Lung microvascular endothelial cell (primary cell): ENCODE measurements around the gene PCNX3. TPM values are rescaled to one million over a fixed set of nuclear protein-coding genes. Genes with fewer than 3 reads are reported as not detected.
A peak's percentile ranks its signal among the peaks of the same experiment; 100 is the strongest.

Source experiments
- DNase-seq, 2 donors: peaks; one replicate each; pipeline versions ENCODE4 v3.0.0 to v3.0.0-alpha.2; 2010; ENCODE audit warnings: low read depth in 2 of 2
- total RNA-seq: library from RNA; depleted of rRNA; stranded (reverse); fragments of >200 nt; gene quantifications from 2 replicates; pipeline ENCODE4 v1.2.1, GENCODE V29; 2014

PCNX3 gene
- total RNA-seq, 1 donor from 2014 or later: 12.9 TPM

DNA sequence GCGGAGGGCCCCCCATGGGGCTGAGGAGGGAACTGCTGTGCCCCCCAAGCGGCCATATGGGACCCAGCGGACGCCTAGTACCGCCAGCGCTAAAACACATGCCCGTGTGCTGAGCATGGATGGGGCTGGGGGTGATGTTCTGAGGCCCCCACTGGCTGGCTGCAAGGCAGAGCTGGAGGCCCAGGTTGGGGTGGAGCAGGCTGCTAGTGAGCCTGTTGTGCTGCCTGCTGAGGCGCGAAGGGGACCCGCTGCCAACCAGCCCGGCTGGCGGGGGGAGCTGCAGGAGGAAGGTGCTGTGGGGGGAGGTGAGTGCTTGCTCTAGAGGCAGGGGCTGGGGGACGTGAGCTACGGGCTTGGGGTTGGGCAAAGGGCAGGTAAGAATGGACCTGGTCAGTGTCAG is 3.2 kb downstream of the PCNX3 start:
- no peak for DNase-seq

DNA sequence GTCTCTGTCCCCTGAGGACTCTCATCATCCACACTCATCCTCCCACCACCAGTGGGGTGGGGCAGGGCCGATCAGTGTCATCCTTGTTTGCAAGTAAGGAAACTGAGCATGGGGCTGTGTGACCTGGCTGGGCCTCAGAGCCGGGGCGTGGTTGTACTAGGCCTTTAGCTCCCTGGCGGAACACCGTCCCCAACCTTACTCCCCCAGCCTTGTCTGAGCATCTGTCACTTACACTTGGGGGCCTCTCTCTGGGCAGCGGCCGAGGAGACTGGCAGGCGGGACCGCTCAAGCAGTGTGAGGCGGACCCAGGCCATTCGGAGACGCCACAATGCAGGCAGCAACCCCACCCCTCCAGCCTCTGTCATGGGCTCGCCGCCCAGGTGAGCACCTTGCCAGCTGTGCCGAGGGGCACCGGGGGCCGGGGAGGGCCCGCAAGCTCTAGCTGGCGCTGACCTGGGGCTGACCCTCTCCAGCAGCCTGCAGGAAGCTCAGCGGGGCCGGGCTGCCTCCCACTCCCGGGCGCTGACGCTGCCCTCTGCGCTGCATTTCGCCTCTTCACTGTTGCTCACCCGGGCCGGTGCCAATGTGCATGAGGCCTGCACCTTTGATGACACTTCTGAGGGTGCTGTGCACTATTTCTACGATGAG is 3.8 kb downstream of the PCNX3 start:
- DNase-seq: no peak

GRCh38 chr11:65620666-65621065 is 5.1 kb downstream of the PCNX3 start:
- DNase-seq: no peak

- no peak for DNase-seq
Observed at GRCh38 chr11:65621460-65621859, 5.9 kb downstream of the PCNX3 start.

GRCh38 chr11:65622011-65622410 is 6.4 kb downstream of the PCNX3 start:
- no peak for DNase-seq

- no peak for DNase-seq
Observed at GRCh38 chr11:65623177-65623576, 7.6 kb downstream of the PCNX3 start.

DNA sequence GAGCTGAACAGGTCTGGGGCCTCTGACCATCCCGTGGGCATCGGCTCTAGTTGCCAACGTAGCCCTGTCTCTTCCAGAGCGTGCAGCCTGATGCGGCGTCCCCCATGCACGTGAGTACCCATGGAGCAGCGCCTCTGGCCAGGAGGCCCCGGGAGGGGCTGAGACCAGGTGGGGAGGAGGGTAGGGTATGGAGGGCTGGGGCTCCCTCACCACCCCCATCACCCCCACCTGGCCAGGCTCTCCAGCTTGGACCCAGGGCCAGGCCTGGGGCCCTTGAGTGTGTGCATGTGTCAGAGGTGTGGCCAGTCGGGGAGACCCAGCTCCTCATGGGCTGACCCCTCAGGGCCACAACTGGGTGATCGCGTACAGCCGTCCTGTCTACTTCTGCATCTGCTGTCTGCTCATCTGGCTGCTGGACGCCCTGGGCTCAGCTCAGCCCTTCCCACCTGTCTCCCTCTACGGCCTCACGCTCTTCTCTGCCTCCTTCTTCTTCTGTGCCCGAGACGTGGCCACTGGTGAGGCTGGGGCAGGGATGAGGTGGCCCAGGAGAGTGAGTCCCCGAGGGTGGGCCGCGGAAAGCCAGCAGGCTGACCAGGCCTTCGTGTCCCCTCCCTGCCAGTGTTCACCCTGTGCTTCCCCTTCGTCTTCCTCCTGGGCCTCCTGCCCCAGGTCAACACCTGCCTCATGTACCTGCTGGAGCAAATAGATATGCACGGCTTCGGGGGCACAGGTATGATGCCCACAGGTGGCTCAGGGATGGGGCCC is 8.5 kb downstream of the PCNX3 start:
- DNase-seq: no peak

- no peak for DNase-seq
Observed at GRCh38 chr11:65624931-65625627, 9.5 kb downstream of the PCNX3 start.

DNA sequence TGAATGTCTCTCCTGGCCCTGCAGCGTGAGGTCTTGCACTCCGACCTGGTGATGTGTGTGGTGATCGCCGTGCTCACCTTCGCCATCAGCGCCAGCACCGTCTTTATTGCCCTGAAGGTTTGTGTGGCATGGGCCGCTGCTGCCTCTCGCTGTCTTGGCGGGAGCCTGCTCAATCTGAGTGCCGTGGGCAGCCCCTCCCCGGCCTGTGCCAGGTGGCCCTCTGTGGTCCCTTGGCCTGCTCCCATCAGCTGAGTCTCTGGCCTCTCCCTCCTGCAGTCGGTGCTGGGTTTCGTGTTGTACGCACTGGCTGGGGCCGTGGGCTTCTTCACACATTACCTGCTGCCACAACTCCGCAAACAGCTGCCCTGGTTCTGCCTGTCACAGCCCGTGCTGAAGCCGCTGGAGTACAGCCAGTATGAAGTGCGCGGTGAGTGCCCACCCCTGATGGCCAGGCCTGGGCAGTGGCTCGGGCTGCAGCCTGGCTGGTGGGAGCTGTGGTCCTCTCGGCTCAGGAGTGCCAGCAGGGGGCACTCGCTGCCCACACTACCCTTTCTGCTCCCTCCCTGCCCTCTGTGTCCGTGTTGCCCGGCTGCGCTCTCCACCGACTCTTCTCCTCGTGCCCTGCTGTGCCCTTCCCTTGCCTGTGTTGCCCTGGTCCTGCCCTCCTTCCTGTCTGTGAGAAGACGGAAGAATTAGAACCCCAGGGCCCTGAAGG is 10.2 kb downstream of the PCNX3 start:
- DNase-seq: peak; percentile 67 to 86

- DNase-seq: no peak
Observed at GRCh38 chr11:65627202-65627601, 11.6 kb downstream of the PCNX3 start.

DNA sequence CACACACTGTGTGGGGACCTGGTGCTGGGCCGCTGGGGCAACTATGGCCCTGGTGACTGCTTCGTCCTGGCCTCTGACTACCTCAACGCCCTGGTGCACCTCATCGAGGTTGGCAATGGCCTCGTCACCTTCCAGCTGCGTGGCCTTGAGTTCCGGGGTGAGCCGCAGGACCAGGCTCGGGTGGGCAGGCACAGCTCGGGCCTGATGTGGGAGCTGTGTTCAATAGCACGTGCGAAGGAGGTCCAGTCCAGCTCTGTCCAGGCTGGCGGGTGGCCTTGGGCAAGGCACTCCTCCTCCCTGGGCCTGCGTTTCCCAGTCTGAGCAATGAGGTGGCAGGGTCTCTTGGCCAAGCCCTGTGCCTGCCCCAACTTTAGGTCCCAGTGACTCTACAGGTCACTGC is 14.0 kb downstream of the PCNX3 start:
- DNase-seq: no peak

- no peak for DNase-seq
Observed at GRCh38 chr11:65630215-65630614, 14.6 kb downstream of the PCNX3 start.

DNA sequence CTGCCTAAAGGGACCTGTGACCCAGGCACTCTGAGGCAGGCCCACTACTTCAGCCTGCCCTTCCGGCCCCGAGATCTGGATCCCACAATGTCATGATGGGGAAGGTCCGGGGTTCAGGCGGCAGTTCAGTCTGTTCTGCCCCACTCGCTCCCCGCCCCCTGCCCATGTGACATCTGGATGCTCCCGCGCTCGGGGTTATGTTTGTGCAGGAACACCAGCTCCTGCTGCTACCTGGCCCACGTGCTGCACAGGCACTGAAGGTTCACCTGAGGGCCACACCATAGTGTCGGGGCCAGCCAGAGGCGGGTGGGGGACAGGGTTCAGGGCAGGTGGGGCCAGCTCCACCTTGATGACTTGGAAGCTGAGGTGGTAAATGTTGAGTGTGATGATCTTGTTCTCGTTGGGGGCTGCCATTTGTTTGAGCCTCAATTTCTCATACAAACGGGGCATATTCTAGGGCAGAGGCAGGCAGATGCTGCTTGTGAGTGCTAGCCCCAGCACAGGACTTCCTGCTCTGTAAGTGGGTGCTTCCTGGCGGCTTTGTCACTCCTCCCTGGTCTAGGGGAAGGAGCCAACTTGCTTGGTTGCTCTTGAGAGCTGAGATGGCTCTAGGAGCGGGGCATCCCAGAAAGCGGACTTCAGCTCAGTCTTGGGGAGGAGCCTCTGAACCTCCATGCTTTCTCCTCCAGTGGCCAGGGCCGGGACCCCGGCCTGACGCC is 18.0 kb downstream of the PCNX3 start:
- DNase-seq: no peak

GRCh38 chr11:65634109-65634436 is 18.5 kb downstream of the PCNX3 start:
- DNase-seq: no peak

- no peak for DNase-seq
Observed at GRCh38 chr11:65634440-65634839, 18.9 kb downstream of the PCNX3 start.

DNA sequence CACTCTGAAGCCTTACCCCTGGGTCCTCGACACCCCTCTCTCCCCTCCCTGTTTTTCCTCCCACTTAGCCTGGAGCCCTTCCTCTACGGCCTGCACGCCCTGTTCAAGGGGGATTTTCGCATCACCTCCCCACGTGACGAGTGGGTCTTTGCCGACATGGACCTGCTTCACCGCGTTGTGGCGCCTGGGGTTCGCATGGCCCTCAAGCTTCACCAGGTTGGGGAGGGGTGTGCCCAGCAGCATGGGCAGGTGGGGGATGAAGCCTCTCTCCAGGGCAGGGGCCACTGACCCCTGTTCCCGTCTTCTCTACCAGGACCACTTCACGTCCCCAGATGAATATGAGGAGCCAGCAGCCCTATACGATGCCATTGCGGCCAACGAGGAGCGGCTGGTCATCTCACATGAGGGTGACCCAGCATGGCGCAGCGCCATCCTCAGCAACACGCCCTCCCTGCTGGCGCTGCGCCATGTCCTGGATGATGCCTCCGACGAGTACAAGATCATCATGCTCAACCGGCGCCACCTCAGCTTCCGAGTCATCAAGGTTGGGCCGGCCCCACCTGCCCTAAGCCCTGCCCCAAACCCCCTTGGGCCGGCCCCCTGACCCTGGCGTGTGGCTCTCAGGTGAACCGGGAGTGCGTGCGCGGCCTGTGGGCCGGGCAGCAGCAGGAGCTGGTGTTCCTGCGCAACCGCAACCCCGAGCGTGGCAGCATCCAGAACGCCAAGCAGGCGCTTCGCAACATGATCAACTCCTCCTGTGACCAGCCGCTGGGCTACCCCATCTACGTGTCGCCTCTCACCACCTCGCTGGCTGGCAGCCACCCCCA is 19.5 kb downstream of the PCNX3 start:
- no peak for DNase-seq

GRCh38 chr11:65636108-65637031 is 20.8 kb downstream of the PCNX3 start:
- no peak for DNase-seq

DNA sequence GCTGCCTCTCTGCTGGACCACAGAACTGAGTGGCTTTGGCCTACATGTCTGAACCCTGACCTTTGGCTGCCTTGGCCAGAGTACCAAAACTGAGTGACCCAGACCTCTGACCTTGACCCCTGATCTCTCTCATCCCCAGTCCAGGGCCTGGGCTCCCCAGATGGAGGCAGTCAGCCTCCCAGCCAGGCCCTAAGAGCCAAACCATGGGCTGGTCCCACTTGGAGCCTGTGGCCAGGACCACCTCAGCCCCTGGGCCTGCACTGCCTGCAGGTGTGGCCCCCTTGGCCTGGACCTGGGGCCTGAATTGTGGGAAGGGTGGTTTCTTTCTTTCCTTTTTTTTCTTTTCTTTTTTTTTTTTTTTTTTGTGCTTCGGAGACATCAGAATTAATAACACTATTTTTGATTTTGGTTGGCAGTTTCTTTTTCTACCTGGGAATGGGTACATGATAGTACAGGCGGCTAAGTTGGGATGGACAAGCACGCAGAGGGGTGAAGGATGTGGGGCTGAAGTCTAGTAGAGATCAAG is 21.5 kb downstream of the PCNX3 start:
- DNase-seq: no peak

- DNase-seq: peak; percentile 91 to 97
Observed at GRCh38 chr11:65637794-65638419, 22.3 kb downstream of the PCNX3 start, which contains the start of gene SIPA1. TSS of gene SIPA1 (plus strand) at chr11:65638101. CDS start at chr11:65640922, 2,821 bp downstream.
